NCI-H2029 treated with DMSO at 0.1 percent for 48 hours (cell line): ENCODE results near the gene KMT2B.

ENCODE experiments used
- DNase-seq: peaks from one replicate; lab custom pipeline; 2025; lab: John Stamatoyannopoulos, UW

KMT2B gene

DNA sequence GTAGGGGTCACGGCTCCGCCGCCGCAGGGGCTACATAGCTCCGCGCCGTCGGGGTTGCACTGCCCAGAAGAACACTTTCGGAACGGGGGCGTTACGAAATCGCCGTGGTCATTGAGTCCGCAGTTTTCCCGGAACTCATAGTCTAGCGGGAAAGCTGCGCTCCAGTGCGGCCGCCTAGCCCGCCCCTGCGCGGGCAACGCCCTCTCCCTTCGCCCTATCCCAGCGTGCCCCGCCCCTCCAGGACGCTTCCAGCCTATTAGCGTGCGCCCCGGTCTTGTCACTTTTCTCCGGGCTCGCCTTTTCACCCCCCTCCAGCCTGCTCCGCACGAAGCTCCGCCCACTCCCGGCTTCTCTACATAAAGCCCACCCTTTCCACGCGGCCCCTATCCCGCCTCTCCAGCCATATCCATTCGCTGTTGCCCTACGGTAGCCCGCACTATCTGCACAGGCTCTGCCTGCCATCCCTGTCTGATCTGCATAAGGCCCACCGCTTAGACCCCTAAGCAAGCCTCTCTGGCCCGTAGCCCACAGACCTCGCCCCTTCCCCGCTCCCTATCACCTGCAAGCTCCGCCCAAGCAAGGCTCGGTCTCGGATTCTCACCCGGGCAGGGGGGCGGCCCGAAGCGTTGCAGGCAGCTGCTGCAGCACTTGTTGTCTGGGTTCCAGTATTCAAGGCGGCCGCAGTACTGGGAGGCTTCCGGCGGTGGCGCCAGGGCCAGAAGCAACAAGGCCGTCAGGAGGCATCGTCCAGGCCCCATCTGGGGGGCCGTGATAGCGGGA lies 22.8 kb downstream of the KMT2B start:
- DNase-seq: peak; percentile 95

DNA sequence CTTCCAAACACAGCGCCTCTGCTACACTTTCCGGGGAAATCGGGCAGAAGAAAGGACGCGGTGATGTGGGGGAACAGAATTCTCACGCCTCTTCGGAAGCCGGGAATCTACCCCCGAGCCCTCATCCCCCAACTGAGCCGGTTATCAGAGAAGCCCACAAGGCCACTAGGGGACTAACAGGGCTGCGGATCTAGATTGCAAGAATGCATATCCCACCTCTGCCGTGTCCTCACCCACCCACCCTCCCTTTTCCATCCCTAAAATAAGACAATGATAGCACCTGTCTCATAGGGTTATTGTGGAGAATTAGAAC lies 23.4 kb downstream of the KMT2B start:
- no peak for DNase-seq

DNA sequence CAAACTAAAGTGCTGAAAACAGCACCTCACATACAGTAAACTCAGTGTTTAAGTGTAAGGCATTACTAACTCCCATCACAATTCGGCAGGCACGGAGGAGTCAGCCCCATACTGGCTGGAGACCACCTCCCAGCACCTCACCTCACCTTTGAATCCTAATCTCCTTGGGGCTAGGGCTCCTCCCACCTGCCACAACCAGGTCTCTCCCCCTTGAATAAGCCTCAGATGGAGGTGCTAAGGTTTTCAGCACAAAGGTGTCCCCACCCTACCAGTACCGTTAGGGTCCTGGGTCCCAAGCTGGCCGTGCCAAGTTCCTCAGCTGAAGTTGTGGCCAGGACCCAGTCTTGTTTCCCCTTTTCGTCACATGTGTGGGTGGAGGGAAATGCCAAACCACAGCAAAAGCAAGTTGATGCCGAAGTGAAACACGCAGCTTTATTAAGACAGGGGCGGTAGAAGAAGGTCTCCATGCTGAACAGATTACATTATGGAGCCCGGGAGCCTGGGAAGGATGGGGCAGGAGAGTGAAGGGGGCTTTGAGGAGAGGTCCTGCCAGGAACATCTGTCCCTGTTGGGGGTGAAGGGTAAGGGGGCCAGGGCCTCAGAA lies 24.4 kb downstream of the KMT2B start, which contains the start of gene IGFLR1:
IGFLR1 (minus strand) TSS at position 332 of the 604 bp plus-strand sequence. CDS start 1,272 bp downstream, outside the sequence.
- DNase-seq: no peak

DNA sequence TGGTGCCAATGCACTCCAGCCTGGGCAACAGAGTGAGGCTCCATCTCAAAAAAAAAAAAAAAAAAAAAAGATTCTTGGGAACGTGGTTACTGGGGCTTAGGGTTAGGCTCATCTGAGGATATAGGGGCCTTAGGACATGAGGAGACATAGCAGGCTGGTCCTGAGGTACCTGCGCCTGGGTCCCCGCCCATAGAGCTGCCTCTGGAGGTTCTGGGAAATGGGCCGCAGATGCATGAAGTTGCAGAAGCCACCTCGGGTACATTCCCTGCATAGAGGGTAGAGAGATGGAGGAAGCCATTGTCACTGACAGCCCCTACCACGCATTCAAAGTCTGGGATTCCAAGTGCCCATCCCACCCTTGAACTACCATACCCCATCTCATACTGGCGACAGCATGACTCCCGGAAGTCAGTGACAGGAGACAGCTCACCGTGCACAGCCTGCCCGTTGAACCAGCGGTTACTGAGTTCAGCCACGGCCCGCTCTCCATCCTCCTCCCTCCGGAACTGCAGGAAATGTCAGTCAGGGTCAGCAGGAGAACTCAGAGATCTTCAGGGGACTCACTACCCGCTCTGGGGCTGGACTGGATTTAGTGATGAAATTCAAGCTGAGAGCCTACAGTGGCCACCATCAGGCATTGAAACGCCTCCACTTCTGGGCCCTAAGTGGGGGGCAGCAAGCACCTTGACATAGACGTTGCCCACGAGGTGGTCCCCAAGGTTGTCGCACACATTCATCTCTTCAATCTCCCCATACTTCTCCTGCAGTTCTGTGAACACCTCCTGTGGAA lies 26.0 kb downstream of the KMT2B start:
- no peak for DNase-seq

DNA sequence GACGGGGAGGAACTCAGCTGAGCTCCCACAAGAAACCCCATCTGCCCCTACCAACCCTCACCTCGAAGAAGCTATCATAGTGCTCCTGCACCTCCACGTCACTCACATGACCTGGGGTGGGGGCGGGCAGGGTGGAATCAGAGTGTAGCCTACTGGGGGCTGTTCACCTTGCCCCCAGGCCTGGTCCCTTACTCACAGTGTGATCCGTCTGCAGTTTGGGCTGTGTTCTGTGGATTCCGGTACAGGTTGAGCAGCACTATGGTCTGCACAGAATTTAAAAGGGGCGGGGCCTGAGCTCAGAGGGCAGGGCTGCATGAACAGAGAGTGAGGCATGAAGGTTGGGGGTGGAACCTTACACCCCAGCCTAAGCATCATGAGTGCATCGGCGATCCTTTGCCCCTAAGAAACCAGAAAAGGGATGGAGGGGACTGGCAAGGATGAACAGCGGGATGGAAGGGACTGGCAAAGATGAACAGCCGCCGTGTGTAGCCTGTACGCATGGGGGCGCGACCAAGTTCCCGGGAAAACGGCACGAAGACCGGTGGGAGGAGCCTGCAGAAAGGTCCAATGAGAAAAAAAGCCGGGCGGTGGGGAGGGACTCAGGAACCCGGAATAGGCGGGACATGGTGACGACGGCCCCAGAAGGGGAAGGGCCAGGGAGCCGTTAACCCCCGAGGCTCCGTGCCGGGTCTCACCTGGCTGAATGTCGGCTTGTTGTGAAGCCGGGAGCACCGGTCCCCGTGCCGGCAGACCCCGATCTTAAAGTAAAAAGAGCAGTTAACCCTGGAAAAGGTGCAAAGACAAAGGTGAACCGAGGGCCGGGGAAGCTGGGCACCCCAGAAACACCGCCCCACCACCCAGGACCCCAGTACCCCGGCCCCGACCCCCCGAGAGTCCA lies 26.9 kb downstream of the KMT2B start:
- DNase-seq: peak; percentile 90

DNA sequence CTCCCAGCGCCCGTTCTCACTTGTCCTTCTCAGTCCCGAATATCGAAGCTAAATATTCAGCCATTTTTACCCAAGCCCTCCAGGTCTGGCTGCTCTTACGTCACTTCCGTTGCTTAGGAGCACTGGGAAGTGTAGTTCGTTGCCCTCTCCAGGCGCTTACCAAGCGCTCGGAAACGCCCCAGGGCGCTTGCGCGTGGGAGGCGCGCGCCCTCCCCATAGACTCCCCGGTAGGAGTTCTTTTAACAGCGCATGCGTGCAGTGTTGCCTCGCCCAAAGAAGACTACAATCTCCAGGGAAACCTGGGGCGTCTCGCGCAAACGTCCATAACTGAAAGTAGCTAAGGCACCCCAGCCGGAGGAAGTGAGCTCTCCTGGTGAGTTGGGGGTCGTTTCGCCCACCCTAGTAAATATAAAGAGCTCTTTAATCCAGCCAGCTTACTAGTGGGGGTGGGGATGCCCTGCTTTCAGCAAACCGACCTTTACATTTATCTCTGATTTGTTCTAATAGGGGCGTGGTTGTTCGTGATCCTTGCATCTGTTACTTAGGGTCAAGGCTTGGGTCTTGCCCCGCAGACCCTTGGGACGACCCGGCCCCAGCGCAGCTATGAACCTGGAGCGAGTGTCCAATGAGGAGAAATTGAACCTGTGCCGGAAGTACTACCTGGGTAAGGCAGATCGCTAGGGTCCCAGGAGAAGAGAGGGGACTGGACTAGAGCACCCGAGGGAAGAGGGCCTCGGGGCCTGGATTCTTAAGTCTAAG lies 27.7 kb downstream of the KMT2B start, which contains the start of the genes PSENEN and U2AF1L4:
PSENEN (plus strand) TSS at position 324 of the 759 bp plus-strand sequence; CDS start at position 604, 280 bp downstream.
U2AF1L4 (minus strand) TSS at position 91 of the 759 bp plus-strand sequence; CDS start at position 64, 27 bp downstream.
- DNase-seq: peak; percentile 89

DNA sequence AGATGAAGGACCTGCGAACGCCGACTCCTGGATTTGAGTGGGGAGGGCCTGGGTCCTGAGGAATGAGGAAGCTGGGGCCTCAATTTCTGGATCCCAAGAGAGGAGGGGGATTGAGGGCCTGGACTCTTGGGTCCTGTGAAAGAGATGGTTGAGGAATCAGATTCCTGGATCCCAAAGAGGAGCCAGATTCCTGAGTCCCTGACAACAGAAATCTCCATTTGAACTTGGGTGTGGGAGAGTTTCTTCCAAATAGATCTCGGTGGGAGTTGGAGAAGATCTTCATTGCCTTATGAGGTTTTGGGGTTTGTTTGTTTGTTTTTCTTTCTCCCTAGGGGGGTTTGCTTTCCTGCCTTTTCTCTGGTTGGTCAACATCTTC lies 28.3 kb downstream of the KMT2B start:
- no peak for DNase-seq

DNA sequence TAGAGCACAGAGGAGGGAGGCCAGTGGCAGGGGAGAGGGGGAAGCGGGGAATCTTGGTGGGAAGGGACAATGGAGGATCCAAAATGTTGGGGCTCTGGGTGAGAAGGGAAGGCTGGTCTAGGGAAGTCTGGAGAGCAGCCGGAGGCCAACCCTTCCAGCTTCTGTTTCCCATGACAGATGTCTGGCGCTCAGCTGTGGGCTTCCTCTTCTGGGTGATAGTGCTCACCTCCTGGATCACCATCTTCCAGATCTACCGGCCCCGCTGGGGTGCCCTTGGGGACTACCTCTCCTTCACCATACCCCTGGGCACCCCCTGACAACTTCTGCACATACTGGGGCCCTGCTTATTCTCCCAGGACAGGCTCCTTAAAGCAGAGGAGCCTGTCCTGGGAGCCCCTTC lies 28.7 kb downstream of the KMT2B start:
- DNase-seq: no peak

DNA sequence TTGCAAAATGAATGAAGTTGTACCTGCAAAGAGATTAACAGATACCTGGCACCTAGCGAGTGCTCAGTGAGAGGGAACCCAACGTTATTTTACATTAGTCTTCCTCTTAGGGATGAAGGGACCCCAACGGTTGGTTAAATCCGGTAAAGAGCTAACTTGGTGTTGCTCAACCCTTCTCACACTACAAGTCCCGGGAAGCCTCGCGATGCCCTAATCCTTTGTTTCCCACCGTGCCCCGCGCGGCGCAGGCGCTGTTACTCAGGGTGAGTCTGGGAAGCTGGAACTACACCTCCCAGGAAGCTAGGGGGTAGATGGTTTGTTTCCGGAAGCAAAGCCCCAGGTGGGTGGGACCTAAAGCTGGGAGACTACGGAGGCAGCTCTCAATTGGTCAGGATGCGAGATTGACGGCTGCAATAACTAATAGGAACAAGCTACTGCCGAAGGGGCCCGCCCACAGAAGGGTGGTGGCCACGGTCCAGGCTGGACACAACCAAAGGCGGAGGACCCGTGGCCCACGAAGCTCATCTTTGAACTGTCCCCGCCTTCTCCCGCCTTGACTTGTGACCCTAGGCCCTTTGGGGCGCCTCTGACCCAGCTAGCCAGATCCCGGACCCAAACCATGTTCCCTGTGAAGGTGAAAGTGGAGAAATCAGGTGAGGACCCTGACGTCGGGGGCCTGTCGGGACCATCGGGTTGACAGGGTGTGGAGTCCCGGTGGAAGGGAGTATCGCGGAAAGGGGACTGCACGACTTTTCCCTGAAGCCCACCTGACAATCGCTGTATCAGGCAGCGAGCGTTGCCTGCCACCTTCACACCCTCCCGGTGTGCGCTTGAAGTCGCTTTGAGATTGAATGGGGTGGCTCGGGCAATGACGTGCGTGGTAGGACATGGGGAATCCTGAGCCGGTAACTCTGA lies 30.6 kb downstream of the KMT2B start, which contains the start of gene LIN37:
LIN37 (plus strand) TSS at position 471 of the 915 bp plus-strand sequence; CDS start at position 620, 149 bp downstream.
- DNase-seq: peak; percentile 96

DNA sequence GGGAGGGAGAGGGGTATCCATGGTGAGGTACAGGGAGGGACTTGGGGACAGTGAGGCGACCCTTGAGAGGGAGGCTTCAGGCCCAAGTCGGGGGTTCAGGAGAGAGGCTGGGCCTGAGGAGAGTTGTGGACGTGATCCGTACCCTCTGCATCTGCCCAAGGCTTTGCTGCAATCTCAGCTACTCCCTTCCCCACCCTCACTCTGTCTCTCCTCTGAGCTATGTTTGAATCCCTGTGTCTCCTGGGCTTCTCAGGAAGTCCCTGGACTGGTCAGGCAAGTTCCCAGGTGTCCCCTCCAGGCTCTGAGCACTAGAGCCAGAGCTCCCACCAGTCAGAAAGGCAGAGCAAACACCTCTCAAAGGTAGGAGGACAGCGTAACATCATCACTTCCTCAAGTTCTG lies 32.4 kb downstream of the KMT2B start:
- no peak for DNase-seq

DNA sequence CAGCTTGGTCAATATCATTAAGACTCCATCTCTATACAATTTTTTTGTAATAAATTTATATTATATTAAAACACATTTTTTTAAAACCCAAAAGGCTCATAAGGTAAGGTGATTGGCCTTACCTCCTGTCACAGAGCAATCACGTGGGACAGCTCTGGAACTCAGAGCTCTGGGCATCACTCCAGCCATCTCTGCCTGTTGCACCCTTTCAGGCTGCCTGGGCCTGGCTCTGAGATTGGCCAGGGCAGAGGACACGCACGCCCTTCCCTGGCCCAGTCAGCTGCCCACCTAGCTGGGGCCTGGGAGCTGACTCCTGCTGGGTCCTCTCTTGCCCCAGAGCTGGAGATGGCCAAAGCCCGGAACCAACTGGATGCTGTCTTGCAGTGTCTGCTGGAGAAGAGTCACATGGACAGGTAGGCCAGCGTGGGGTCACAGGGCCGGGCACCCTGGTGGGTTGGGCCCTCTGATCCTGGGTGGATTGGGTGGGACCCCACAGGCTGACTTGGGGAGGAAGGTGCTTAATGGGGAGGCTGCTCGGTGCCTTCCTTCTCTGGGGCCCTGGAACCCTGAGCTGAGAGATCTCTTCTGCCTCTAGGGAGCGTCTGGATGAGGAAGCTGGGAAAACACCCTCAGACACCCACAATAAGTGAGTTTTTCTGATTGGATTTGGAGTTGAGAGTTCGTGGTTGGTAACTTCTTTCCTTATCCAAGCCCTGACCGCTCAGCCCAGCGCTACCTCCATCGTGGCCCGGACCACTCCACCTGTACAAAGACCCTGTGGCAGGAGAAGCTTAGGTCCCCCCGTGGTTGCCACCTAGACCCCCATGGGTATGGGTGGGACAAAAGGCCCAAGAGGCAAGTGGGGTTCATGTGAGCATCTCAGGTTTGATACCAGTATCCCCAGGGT lies 34.3 kb downstream of the KMT2B start:
- no peak for DNase-seq

DNA sequence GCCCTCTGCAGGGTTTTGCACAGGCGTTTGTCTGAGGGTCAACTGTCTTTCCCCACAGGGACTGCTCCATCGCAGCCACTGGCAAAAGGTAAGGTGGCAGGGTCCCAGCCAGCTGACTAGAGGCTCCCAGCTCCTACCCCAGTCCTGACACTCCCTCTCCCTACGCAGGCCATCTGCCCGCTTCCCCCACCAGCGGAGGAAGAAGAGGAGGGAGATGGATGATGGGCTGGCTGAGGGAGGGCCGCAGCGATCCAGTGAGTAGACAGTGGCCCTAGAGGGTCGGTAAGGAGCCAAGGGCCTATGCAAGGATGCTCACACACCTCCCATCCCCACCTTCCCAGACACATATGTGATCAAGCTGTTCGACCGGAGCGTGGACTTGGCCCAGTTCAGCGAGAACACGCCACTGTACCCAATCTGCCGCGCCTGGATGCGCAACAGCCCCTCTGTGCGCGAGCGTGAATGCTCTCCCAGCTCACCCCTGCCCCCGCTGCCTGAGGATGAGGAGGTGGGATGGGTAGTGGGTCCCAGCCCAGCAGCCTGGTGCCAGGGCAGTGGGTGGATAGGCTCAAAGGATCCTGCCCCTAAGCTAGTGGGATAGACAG lies 35.0 kb downstream of the KMT2B start:
- DNase-seq: no peak

DNA sequence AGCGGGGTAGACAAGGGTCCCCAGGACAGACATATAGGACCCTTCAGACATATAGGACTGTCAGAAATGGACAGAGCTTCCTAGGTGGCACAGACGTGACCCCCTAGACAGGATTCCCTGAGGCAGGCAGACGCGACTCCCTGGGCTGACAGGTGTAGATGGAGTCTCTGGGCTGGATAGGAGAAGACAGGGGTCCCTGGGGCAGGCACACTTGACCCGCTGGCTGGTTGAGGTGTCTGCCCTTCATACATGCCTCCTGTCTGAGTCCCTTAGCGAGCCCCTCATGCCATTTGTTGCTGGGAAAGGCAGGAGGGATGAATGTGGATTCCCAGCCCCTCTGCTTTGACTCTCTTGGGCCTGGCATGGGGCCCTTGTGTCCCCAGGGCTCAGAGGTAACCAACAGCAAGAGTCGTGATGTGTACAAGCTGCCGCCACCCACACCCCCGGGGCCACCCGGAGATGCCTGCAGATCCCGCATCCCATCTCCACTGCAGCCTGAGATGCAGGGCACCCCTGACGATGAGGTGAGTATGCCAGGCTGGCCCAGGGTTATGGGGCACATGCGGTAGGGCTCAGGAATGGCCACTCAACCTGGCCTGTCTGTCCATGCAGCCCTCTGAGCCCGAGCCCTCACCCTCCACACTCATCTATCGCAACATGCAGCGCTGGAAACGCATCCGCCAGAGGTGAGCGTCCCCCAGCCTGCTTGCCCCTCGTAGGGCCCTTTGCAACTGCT lies 36.0 kb downstream of the KMT2B start:
- no peak for DNase-seq

DNA sequence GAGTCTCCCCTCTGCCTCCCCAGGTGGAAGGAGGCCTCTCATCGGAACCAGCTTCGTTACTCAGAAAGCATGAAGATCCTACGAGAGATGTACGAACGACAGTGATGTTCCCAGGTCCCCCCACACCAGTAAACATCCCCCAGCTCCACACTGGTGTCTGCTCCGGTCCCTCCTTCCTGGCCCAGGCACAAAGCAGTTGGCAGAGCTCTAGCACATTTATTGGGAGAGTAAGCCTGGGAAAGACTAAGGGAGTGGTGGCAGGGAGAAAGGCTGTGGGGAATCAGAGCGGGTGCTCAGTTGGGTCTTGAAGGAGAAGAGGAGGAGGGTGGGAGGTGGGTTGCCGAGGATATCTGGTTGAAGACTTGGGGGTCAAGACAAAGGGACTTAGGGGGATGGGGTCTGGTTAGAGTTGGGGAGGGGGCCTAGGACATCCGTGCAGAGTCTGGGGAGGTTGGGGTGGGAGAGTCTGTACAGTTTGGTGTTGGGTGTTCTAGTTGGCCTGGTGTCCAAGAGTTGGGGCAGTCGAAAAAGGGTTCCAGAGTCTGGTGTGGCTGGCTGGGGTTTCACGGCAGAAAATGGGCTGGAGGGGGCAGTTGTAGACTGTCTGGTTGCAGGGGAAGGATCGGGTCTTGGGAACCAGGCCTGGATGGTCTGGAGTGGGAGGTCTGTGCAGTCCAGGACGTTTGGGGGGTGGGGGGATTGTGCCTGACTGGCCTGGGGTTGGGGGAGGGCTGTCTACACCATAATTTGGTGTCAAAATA lies 36.7 kb downstream of the KMT2B start:
- no peak for DNase-seq

DNA sequence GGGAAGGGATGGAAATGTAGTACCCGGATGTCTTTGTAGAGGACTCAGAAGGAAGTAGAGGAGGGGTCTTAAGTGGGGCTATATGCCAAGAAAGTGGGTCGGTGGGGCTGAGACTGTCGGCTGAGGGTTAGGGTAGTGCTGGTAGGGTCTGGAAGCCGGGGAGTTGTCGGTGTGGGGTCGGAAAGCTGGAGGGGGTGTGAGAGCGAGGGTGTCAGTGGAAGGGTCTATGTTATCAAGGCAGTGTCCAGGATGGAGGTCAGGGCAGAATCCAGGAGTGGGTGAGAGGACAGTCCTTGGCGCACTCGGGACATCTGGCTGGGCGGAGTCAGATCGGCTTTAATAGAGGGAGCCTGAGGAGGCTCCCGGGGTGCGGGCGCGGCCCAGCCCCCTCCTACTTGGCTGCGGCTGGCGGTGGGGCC lies 37.3 kb downstream of the KMT2B start:
- DNase-seq: no peak

DNA sequence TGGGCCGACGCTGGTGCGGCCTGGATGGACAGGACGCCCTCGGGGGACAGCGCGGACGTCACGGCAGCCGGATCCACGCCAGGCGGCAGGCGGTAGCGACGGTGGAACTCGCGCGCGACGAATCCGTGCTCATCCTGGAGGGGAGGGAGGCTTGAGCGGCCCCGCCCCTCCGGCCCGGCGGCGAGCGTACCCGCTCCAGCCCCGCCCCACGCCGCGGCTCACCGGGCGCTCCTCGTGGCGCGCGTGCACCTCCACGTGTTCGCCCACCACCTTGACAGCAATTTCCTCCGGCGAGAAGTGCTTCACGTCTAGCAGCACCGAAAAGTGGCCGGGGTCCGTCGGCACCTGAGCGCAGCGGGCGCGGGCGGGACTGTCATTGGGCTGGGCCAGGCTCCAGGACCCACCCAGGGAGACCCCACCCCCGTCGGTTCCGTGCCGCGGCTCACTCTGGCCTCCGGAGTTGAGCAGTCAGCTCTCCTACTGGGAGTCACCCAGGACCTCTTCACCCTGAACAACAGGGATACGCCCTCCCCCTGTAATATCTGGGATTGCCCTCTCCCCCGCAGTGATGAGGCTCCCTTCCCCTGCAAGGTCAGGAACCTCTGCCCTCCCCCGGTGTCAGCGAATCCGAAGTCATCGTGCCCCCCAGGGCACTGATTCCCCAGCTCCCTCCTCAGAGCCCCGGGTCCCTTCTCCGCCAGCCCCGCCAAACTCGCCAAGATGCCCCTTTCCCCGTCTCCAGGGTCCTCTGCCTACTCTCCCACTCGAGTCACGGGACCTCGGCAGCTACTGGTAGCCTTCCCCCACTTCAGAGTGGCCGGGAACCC lies 38.0 kb downstream of the KMT2B start:
- no peak for DNase-seq
